GM21528 (cell line): ENCODE data around the gene TIGD4.

Source experiments
- ATAC-seq: cut with Tn5 transposase; IDR thresholded peaks from one replicate; pipeline ENCODE4 v1.9.1; 2021; ENCODE audit warnings: mild to moderate bottlenecking, moderate library complexity; ENCODE audit not compliant: unreplicated experiment, low FRiP score

The TIGD4 gene

DNA sequence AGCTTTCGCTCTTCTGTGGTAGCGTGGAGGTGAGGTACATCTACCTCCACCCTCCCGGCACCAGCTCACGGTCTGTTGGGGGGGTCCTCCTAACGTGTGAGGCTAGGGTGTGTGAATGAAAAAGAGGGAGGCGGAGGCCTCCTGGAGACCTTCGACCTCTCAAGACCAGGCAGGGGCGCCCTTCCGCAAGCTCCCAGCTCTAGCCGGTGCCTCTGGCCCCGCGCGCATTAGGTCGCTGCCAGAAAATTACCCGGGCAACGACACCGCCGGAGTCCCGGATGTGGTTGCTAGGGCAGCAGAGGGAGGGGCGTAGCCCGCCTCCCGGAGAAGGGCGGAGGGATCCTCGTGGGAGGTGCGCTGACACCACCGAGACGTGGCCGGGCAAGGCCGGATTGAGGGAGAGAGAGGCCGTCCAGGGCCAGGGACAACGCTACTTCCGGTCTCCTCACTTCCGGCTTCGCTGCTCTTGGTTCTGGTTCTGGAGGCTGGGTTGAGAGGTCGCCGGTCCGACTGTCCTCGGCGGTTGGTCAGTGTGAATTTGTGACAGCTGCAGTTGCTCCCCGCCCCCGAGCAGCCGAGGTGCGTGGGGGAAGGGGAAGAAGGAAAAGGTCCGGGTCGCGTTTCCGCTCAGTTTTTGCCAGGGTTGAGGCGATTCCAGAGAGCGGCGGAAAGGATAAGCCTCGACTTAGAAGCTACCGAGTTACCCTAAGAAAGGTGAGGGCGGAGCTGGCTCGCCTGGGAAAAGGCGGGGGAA is at the start of gene TIGD4, which contains the start of gene ARFIP1:
TSS of gene TIGD4 (minus strand) at position 218 of the 754 bp plus-strand sequence. CDS start 8,726 bp downstream, outside the sequence.
TSS of gene ARFIP1 (plus strand) at position 442 of the 754 bp plus-strand sequence. CDS start 49,680 bp downstream, outside the sequence.
- ATAC-seq = peak; percentile 97

GRCh38 chr4:152828122-152828521 is 48.6 kb upstream of the TIGD4 start:
- ATAC-seq = no peak

DNA sequence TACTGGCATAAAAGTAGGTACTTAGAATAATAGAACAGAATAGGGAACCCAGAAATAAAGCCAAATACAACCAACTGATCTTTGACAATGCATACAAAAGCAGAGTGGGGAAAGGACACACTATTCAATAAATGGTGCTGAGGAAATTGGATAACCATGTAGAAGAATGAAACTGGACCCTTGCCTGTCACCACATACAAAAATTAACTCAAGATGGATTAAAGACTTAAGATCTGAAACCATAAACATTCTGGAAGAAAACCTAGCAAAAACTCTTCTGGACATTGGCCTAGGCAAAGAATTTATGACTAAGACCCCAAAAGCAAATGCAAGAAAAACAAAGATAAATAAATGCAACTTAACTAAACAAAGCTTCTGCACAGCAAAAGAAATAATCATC is 45.8 kb upstream of the TIGD4 start:
- no peak for ATAC-seq

- ATAC-seq = no peak
Observed at GRCh38 chr4:152824561-152824960, 45.0 kb upstream of the TIGD4 start.

DNA sequence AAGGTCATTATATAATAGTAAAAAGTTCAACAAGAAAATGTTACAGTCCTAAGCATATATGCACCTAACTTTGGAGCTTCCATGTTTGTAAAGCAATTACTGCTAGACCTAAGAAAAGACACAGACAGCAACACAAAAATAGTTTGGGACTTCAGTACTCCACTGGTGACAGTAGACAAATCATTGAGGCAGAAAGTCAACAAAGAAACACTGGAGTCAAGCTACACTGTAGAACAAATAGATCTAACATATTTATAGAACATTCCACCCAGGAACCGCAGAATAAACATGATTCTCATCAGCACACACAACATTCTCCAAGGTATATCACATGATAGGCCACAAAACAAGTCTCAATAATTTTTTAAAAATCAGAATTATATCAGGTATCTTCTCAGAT is 42.8 kb upstream of the TIGD4 start:
- ATAC-seq = no peak

DNA sequence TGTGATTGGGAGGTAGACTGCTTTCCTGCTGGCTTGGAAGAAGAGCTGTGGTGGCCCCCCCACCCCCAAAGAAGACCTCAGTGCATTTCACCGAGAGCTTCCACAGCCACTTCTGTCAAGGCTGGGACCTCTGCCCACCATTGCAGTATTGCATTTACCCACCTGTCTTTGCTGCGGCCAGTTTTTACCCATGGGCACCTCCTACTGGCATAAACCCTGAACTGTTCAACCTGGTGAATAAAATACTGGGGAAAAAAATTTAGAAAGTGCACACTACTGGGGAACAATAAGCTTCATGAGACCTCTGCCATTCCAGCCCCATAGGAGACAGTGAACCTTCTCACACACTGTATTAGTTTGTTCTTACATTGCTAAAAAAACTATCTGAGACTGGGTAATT is 40.5 kb upstream of the TIGD4 start:
- no peak for ATAC-seq

DNA sequence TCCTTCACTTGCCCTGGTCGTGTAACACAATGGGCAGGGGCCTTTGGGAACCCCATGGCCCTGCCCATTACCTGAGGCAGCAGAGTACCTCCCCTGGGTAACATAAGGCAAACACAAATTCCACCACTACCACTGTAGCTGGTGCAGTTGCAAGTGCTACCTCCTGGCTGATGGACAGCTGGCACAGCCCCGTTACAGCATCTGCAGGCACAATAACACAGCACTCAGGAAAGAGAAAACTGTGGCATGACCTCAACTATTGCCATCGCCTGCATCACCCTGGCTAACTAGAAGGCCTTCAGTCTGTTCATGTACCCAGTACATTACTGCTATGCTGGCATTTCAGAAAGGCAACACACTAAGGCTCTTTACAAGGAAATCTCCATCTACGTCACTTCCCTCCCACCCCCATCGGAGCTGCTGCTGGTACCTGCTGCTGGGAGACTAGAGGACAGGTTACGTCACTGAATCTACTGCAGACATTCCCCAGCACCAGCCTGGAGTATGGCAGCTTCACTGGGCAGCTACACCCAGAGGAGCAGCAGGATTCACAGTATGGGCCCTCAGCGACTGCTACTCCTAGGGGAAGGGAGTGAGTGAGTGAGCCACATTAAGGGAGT is 39.6 kb upstream of the TIGD4 start:
- ATAC-seq = no peak

DNA sequence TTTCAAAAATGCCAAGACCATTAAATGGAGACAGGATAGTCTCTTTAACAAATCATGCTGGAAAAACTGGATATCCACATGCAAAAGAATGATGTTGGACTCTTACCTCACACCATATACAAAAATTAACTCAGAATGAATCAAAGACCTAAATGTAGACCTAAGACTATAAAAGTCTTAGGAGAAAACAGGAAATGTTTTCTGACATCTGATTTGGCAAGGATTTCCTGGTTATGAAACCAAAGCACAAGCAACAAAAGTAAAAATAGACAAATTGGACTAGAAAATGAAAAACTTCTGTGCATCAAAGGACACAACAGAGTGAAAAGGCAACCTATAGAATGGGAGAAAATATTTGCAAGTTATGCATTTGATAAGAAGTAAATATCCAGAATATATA is 37.8 kb upstream of the TIGD4 start:
- ATAC-seq = no peak

- no peak for ATAC-seq
Observed at GRCh38 chr4:152815078-152815477, 35.5 kb upstream of the TIGD4 start.

- ATAC-seq = no peak
Observed at GRCh38 chr4:152810715-152811287, 31.3 kb upstream of the TIGD4 start.

GRCh38 chr4:152808670-152809069 is 29.1 kb upstream of the TIGD4 start:
- ATAC-seq = no peak

DNA sequence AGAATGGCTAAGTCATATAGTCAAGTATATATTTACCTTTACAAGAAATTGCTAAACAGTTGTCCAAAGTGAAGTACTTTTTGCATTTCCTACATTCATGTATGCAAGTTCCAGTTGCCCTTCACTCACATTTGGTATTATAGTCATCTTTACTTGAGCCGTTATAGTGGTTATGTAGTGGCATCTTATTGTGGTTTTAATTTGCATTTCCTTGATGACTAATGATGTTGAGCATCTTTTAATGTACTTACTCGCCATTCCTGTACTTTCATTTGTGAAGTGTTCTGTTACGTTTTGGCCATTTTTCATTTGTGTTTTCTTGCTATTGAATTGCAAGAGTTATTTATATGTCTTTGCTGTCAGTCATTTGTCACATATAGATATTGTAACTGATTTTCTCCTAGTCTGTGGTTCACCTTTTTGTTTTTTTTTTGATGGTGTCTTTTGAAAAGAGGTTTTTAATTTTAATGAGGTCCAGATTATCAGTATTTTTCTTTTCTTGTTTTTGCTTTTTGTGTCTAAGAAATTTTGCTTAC is 27.8 kb upstream of the TIGD4 start:
- no peak for ATAC-seq

DNA sequence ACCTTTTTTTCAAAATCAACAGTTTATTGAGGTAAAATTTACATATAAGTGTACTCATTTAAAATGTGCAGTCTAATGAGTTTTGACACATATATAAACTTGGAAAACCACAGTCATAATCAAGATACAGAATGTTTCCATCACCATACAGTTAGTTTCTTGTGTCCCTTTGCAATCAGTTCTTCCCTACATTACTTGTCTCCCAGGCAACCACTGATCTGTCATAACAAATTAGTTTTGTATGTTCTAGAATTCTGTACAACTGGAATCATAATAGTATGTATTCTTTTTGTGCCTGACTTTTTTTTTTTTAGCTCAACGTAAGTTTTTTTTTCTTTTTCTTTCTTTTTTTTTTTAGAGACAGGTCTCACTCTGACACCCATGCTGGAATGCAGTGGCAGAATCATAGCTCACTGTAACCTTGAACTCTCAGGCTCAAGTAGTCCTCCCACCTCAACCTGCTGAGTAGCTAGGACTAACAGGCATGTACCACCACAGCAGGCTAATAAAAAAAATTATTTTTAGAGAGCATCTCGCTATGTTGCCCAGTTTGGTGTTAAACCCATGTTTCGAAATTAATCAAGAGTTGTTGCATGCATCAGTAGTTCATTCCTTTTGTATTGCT is 27.1 kb upstream of the TIGD4 start:
- no peak for ATAC-seq

DNA sequence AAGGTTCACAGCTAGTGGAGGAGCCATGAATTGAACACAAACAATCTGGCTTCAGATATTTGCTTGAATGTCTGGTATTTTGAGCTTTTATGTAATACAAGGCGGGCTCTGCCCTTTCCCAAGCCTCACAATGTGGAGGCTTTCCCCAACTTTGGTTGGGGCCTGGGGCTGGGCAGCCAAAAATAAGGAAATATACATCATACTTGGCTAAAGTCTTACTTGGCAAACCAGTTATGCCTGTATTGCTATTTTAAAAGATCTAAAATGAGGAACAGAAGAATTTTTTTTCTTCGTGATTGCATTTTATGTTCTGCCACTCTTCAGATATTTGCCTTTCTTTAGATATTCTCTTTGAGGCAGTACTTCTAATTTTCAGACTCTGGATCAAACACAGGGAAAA is 26.3 kb upstream of the TIGD4 start:
- no peak for ATAC-seq

DNA sequence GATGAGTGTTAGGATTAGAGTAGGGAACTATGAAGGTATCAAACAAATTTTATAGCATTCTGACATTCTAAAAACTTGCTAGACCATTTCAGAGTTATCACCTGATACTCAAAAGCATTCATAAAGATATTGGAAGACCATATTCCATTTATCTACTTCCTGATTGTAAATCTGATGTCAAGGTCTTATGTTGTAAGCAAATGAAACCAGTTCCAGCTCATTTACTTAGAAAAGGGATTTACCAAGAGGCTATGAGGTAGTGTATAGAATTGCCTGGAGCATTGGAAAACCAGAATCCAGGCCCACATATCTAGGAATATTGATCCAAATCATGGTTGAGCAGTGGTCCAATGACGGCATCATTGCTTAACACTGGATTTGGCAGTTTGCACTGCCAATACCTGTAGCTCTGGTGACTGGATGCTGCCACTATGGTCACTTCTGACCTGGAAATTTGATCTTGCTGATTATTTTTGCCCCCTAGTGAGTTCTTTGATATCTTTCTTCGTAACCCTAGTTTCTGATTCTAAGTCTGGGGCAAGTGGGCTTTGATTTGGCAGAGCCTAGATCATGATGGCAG is 25.6 kb upstream of the TIGD4 start:
- no peak for ATAC-seq

DNA sequence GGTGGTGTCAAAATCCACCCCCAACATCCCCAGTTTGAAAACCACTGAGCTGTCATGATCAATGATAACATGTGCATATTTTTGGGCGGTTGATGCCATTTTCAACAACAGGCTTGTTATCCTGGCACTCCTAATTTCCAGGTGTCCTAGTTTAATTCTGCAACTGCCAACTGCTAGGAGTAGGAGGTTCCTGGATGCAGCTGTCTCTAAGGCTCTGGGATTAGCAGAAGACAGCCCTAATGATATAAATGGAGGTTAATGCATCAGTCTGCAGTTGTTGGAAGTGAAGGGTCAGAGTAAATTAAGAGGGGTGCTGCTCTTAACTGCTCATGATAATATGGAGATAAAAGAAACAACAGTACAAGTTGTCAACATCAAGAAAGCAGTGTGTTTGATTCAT is 24.0 kb upstream of the TIGD4 start:
- no peak for ATAC-seq

DNA sequence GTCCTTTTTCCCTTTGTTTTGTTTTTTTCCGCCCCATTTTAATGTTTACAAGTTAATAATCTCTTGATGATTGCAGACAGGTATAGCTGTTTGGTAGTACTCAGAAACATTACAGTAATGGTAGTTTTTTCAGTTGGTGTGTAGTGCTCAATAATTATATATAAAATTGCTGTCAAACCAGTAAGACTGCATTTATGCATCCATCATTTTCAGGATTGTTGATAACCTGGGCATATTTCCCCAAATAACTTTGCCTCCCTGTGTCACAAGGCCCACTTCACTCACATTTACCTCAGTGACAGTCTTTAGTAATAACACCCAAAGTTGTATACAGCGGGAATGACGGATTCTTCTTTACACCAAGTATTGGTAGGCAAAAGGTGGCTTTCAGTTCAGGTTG is 16.4 kb upstream of the TIGD4 start:
- ATAC-seq = no peak

GRCh38 chr4:152786627-152787026 is 7.1 kb upstream of the TIGD4 start:
- no peak for ATAC-seq

DNA sequence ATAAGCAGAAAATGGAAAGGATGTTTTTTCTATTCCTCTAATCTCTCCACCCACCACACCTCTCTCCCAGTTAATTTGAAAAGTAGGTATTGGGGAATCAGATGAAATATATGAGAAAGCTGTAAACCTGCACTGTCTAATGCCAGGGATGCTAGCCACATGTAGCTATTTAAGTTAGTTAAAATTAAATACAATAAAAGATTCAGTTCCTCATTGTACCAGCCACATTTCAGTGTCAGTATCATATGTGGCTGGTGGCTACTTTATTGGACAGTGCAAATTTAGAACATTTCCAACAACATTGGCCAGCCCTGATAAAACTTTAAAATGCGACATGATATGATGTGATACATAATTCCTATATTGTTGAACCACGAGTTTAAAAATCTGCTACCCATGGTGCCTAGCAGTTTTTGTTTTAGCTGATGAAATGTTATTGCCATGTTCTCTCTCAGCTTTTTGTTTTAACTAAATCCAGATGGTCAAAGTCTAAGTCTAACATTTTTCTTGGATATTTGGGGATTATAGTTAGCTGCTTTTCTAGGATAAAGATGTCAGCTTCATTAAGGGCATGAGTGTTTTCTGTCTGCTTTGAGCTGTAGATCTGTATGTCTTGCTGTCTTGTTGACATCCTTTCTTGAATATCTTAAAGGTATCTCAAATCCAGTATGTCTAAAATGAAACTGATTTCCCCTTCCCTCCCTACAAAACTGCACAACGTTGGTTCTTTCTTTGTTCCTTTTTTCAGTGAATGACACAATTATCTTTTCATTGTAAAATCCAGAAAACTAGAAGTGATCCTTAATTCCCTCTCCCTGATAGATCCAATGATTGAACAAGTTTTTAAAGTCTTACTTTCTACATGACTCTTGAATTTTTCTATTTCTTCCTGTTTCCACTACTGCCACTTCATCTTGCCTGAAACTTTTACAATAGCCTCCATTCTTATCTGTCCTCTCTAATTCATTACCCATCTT is 6.4 kb upstream of the TIGD4 start:
- no peak for ATAC-seq
